HFF-Myc (cell line): ENCODE measurements around the gene KRT82.

Source experiments
- DNase-seq: peaks from one replicate; pipeline ENCODE4 v3.0.0-alpha.2; 2011; ENCODE audit warnings: low read depth; ENCODE audit errors: extremely low read depth
- H3K4me3 ChIP-seq: replicated peaks from 2 replicates; pipeline ENCODE4 v1.5.1; 2011; ENCODE audit warnings: low read depth, mild to moderate bottlenecking, control low read depth, low read length
- CTCF ChIP-seq: IDR thresholded peaks from 2 replicates; pipeline ENCODE4 v1.5.1; 2012; ENCODE audit warnings: mild to moderate bottlenecking, low read depth, low read length, control low read depth; ENCODE audit errors: missing control alignments

Gene KRT82

GRCh38 chr12:52417740-52418139, 11.6 kb upstream of the KRT82 start:
- no peak for DNase-seq
- no peak overlapping the region for H3K4me3 ChIP-seq
- TF ChIP-seq CTCF = no peak

DNA sequence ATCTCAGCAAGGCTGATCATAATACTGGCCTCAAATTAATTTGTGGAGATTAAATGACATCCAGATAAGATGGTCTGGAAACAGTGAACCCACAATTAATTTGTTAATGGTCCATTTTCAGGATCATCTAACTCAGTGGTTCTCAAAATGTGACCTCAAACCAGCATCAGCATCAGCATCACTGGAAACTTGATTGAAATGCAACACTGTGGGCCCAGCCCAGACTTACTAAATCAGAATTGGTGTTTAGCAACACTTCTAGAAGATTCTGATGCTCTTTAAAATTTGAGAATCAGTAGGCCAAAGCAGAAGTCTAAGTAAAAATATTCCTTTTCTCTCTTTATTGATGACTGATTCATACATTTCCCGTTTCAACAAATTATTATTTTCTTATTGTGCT, 10.7 kb upstream of the KRT82 start:
- TF ChIP-seq CTCF = no peak

DNA sequence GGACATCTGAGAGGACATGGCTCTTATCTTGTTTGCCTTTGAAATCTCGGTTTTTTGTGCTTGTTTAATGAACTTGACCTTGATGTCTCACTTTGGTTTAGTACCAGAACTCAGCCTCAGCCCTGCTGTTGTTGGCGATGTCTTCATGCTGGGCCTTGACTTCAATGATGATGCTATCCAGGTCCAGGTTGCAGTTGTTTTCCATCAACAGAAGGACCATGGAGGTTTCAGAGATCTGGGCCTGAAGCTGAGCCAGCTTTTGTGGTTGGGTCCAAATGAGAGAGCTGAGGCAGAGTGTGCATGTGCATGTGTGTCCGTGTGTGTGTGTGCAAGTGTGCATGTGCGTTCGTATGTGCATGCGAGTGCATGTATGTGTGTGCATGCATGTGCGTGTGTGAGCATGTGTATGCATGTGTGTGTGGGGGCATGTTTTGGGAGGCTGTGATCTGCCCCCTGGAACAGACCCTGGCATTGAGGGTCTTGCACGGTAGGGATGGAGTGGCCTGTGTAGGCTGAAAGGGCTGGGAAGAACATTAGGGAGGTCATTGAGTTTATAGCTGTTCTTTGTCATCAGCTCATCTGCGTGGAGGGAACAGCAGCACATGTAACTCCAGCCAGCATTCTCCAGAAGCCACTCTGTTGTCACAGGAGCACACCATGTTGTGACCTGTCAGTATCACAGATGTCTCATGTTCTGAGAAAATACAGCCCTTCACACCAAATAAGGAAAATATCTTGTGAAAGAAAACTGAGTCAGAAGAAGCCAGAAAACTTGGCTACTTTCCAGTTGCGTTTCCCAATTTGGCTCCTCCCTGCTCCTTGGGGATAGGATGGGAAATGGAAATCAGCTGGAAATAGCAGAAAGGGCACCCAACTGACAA, 10.0 kb upstream of the KRT82 start:
- TF ChIP-seq CTCF = no peak
- DNase-seq = peak; percentile 69
- H3K4me3 ChIP-seq = no peak overlapping the region

More for the DNA sequence above, 10.7 kb upstream of the KRT82 start:
- no peak overlapping the region for H3K4me3 ChIP-seq
- DNase-seq = no peak

DNA sequence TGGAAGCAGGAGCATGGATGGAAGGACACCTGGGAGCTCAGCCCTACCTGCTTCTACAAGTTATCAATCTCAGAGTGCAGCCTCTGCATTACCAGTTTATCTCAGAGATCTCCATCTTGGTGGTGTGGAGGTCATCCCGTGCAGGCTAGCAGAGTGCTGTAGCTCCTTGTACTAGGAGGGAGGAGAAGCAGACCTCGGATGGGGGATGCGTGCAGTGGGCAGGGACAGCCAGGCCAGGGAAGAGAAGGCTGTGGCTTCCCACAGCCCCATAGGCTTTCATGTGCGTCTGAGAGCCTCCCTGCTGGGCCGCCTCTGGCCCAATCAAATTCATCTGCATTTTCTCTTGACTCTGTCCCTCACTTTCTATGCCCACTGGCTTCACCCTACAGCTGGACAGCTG, 8.8 kb upstream of the KRT82 start:
- DNase-seq = no peak
- TF ChIP-seq CTCF = no peak
- H3K4me3 ChIP-seq = no peak overlapping the region

DNA sequence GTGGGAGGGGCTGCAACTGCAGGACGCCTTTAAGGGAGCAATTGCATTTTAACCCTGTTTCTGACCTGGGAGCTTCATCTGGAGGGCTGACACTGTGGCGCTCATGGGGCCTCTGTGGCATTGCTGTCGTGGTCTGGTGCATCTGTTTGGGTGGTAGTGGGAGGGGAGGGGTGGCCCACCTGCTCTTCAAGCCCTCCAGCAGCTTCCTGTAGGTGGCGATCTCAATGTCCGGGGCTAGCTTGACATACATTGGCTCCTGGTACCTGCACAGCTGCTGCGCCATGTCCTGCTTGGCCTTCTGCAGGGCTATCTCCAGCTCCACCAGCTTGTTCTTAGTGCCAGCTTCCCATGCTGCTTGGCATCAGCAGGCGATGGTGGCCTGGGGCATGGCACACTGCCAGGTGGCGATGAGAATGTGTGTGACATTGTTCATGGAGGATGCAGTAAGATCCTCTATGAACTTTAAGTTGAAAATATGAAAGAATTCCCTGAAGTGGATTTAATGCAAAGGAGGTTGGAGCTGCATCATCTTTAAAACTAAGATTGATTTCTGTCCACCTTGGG, 7.7 kb upstream of the KRT82 start:
- DNase-seq = no peak
- no peak overlapping the region for H3K4me3 ChIP-seq
- TF ChIP-seq CTCF = no peak

DNA sequence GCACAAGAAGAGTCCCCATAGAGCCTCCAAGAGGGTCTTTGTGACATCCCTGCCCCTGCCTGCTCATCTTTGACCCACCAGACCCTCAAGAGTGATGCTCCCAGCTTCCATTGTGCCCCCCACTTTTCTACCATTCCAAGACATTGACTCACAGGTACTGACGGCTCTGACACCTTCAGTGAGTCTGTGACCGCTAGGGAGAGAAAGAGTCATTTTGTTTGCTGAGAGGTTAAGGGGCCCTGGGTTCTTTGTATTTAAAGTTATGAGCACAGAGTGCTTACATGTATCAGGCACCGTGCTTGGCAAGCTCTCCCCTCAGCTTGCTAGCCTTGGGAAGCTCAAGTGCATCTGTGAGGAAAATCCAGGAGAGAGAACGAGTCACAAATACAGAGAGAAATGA, 7.1 kb upstream of the KRT82 start:
- no peak for DNase-seq
- H3K4me3 ChIP-seq = no peak overlapping the region
- no peak for TF ChIP-seq CTCF
